ENCODE results near the gene SLC25A26.

DNA sequence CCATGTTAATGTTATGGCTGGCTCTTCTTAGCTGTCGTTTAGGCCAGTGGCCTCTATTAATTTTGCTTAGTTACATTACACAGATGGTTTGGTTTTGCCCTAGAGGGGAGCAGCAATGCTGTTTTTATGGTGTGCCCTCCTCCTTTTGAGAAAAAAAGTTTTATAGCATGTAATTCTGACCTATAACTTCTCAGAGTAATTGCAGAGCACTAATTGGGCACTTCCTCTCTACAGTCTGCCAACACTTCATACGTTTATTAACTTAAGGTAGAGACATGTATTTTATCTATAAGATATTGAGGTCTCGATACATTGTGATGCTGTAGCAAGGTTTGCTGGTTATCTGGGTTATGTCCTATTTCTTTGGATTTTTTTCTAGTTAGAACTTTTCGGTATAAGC is 12.2 kb downstream of the SLC25A26 start:
- TF ChIP-seq, protein P1, sequence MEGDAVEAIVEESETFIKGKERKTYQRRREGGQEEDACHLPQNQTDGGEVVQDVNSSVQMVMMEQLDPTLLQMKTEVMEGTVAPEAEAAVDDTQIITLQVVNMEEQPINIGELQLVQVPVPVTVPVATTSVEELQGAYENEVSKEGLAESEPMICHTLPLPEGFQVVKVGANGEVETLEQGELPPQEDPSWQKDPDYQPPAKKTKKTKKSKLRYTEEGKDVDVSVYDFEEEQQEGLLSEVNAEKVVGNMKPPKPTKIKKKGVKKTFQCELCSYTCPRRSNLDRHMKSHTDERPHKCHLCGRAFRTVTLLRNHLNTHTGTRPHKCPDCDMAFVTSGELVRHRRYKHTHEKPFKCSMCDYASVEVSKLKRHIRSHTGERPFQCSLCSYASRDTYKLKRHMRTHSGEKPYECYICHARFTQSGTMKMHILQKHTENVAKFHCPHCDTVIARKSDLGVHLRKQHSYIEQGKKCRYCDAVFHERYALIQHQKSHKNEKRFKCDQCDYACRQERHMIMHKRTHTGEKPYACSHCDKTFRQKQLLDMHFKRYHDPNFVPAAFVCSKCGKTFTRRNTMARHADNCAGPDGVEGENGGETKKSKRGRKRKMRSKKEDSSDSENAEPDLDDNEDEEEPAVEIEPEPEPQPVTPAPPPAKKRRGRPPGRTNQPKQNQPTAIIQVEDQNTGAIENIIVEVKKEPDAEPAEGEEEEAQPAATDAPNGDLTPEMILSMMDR (conservative IDR thresholded peaks at IDR 0.05 in 1 of 2, IDR thresholded peaks at IDR 0.05 in 1 of 2; ENCODE audit: low read depth in 1 of 2, low read length in 2 of 2), result no peak
- TF ChIP-seq EZH2 (IDR thresholded peaks at IDR 0.05; ENCODE audit: low read length, missing control alignments), result no peak
